Endodermal cell (in vitro differentiated cells): ENCODE data around the gene INO80E. TPM values are rescaled to one million over a fixed set of nuclear protein-coding genes. Genes with fewer than 3 reads are reported as not detected.
A peak's percentile ranks its signal among the peaks of the same experiment; 100 is the strongest.
"Not testable (repeated sequence)": the region's sequence is repeated elsewhere in the genome, so short reads cannot be mapped to it uniquely, and the experiment has no call there.

ENCODE experiments used
- DNase-seq: peaks from one replicate; pipeline ENCODE4 v3.0.0-alpha.2; 2017
- H3K27ac ChIP-seq: 2 replicates; pipeline ENCODE4 v1.5.1; 2013; ENCODE audit warnings: mild to moderate bottlenecking, low read depth, low read length, moderate library complexity
- H3K27me3 ChIP-seq: 2 replicates; pipeline ENCODE4 v1.6.1; 2013; ENCODE audit warnings: mild to moderate bottlenecking, low read length, moderate library complexity; ENCODE audit not compliant: insufficient read depth, control insufficient read depth, poor library complexity, severe bottlenecking
- H3K36me3 ChIP-seq: 2 replicates; pipeline ENCODE4 v1.7.0; 2013; ENCODE audit warnings: mild to moderate bottlenecking, low read length, moderate library complexity; ENCODE audit not compliant: control insufficient read depth, insufficient read depth
- H3K4me1 ChIP-seq: one replicate; pipeline ENCODE4 v1.7.0; 2013; ENCODE audit warnings: low read length; ENCODE audit not compliant: control insufficient read depth, insufficient read depth
- H3K4me3 ChIP-seq: 2 replicates; pipeline ENCODE4 v1.5.1; 2013; ENCODE audit warnings: mild to moderate bottlenecking, low read length, moderate library complexity
- H3K9ac ChIP-seq: 2 replicates; pipeline ENCODE4 v1.6.1; 2013; ENCODE audit warnings: mild to moderate bottlenecking, low read length, moderate library complexity; ENCODE audit not compliant: poor library complexity, severe bottlenecking; ENCODE audit errors: extremely low read depth
- H3K9me3 ChIP-seq: 2 replicates; pipeline ENCODE4 v1.6.1; 2013; ENCODE audit warnings: mild to moderate bottlenecking, low read length, moderate library complexity; ENCODE audit not compliant: control insufficient read depth
- H3K27ac Mint-ChIP-seq: 2 replicates; pipeline ENCODE4 v1.8.0; 2020; ENCODE audit warnings: mixed read lengths
- H3K27me3 Mint-ChIP-seq: 2 replicates; pipeline ENCODE4 v1.8.0; 2021; ENCODE audit warnings: mild to moderate bottlenecking, mixed read lengths; ENCODE audit not compliant: insufficient read depth
- H3K36me3 Mint-ChIP-seq: 2 replicates; pipeline ENCODE4 v1.8.0; 2020; ENCODE audit warnings: low read depth, mixed read lengths
- H3K4me1 Mint-ChIP-seq: 2 replicates; pipeline ENCODE4 v1.8.0; 2020; ENCODE audit warnings: mixed read lengths
- H3K4me3 Mint-ChIP-seq: 2 replicates; pipeline ENCODE4 v1.8.0; 2020; ENCODE audit warnings: mild to moderate bottlenecking, moderate library complexity, mixed read lengths
- H3K9me3 Mint-ChIP-seq: 2 replicates; pipeline ENCODE4 v1.8.0; 2020; ENCODE audit warnings: mild to moderate bottlenecking, mixed read lengths
- WGBS, 2 experiments: methylation state at CpG; one replicate each; pipeline versions ENCODE4 v1.1.5 to v1.1.7; 2013; ENCODE audit warnings: missing lambda C conversion rate in 2 of 2, mixed read lengths in 1 of 2; ENCODE audit not compliant: insufficient coverage in 1 of 2, insufficient read length in 1 of 2; 5-methylcytosine and 5-hydroxymethylcytosine counted together
- total RNA-seq, 2 donors: library from RNA; stranded (reverse); fragmentation: NEBNext Ultra II Directional in 1 of 2; extraction: Animal tissue kit (Norgen Biotek cat#: 25700) in 1 of 2; gene quantifications; 2 replicates in 1 of 2; 3 replicates in 1 of 2; pipeline ENCODE4 v1.2.1, GENCODE V29; 2021
- TF ChIP-seq, protein P1 (sequence below): fragments of 200-600 bp; sonication (generic); conservative IDR thresholded peaks from 2 replicates; pipeline ENCODE4 v1.5.0; 2021; ENCODE audit warnings: antibody characterized with exemption, mild to moderate bottlenecking

The INO80E gene
- total RNA-seq, 2 donors from 2014 or later: 77.4 to 80.1 TPM

GRCh38 chr16:30033270-30033669 lies 37.2 kb downstream of the INO80E start:
- H3K9me3 Mint-ChIP-seq: no peaks in the 10 kb centered on the region
- H3K27me3 Mint-ChIP-seq: peaks cover 74% of the 10 kb centered on the region
- no peak overlapping the region for H3K27ac Mint-ChIP-seq
- H3K27ac ChIP-seq: no peak overlapping the region
- no peaks in the 10 kb centered on the region for H3K9me3 ChIP-seq
- H3K4me1 Mint-ChIP-seq: peaks cover 2% of the 10 kb centered on the region
- no peak overlapping the region for H3K4me3 Mint-ChIP-seq
- H3K9ac ChIP-seq: no peak overlapping the region
- H3K27me3 ChIP-seq: peaks cover 42% of the 10 kb centered on the region
- no peak for DNase-seq
- no peaks in the 10 kb centered on the region for H3K36me3 Mint-ChIP-seq
- 87 to 93% methylated on average over 5 to 7 of the region's 7 CpGs for WGBS, 2 experiments
- H3K4me1 ChIP-seq: no peaks in the 10 kb centered on the region
- TF ChIP-seq, protein P1, sequence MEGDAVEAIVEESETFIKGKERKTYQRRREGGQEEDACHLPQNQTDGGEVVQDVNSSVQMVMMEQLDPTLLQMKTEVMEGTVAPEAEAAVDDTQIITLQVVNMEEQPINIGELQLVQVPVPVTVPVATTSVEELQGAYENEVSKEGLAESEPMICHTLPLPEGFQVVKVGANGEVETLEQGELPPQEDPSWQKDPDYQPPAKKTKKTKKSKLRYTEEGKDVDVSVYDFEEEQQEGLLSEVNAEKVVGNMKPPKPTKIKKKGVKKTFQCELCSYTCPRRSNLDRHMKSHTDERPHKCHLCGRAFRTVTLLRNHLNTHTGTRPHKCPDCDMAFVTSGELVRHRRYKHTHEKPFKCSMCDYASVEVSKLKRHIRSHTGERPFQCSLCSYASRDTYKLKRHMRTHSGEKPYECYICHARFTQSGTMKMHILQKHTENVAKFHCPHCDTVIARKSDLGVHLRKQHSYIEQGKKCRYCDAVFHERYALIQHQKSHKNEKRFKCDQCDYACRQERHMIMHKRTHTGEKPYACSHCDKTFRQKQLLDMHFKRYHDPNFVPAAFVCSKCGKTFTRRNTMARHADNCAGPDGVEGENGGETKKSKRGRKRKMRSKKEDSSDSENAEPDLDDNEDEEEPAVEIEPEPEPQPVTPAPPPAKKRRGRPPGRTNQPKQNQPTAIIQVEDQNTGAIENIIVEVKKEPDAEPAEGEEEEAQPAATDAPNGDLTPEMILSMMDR: no peak
- H3K36me3 ChIP-seq: no peaks in the 10 kb centered on the region
- no peak overlapping the region for H3K4me3 ChIP-seq

GRCh38 chr16:30040221-30040620 lies 44.2 kb downstream of the INO80E start:
- H3K27me3 Mint-ChIP-seq: peaks cover 29% of the 10 kb centered on the region
- Histone ChIP-seq H3K27me3 (peaks cover 23% of the 10 kb centered on the region), H3K4me1 (no peaks in the 10 kb centered on the region), H3K9me3 (no peaks in the 10 kb centered on the region), H3K4me3 (no peak overlapping the region), H3K27ac (no peak overlapping the region), H3K36me3 (no peaks in the 10 kb centered on the region), H3K9ac (no peak overlapping the region)
- DNase-seq: no peak
- TF ChIP-seq, protein P1: no peak
- H3K4me1 Mint-ChIP-seq: no peaks in the 10 kb centered on the region
- H3K27ac Mint-ChIP-seq: no peak overlapping the region
- H3K9me3 Mint-ChIP-seq: no peaks in the 10 kb centered on the region
- no peak overlapping the region for H3K4me3 Mint-ChIP-seq
- H3K36me3 Mint-ChIP-seq: no peaks in the 10 kb centered on the region
- WGBS, 2 experiments: 61 to 87% methylated on average over 2 to 5 of the region's 5 CpGs

DNA sequence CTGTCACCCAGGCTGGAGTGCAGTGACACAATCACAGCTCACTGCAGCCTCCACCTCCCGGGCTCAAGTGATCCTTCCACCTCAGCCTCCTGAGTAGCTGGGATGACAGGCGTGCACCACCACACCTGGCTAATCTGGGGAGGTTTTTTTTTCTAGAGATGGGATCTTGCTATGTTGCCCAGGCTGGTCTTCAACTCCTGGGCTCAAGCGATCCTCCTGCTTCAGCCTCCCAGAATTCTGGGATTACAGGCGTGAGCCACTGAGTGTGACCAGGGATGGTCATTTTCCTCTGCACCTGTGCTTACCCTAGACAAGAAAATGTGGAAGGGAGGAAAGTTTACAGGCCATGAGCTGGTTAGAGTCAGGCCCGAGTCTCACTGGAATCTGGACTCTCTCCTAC lies 44.6 kb downstream of the INO80E start:
- H3K27ac ChIP-seq, H3K9ac ChIP-seq, H3K4me1 Mint-ChIP-seq, H3K36me3 ChIP-seq, H3K4me1 ChIP-seq, H3K9me3 Mint-ChIP-seq, H3K9me3 ChIP-seq, DNase-seq, H3K4me3 Mint-ChIP-seq, H3K27ac Mint-ChIP-seq, H3K36me3 Mint-ChIP-seq, H3K4me3 ChIP-seq: not testable (repeated sequence)
- 92 to 97% methylated on average over 3 to 5 of the region's 5 CpGs for WGBS, 2 experiments
- H3K27me3 Mint-ChIP-seq: peaks cover 26% of the 10 kb centered on the region
- H3K27me3 ChIP-seq: peaks cover 18% of the 10 kb centered on the region

DNA sequence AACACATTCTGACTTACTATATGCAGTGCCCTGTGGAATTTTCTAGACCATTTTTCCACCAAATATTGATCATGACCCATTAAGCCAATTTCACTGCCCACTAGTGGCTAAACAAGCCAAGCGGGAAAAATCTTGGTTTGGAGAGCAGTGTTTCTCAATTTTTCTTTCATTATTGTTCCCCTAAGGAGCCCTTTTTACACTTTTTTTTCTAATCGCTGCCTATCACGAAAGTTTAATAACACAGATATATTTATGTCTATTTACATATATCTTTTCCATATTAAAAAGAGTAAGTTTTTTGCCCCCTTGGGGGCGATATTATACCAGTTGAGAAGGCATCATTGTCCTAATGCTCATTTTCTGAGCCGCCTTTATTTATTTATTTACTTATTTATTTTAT lies 45.8 kb downstream of the INO80E start:
- no peaks in the 10 kb centered on the region for H3K4me1 Mint-ChIP-seq
- Histone ChIP-seq H3K27me3 (peaks cover 8% of the 10 kb centered on the region), H3K9ac (no peak overlapping the region), H3K4me1 (no peaks in the 10 kb centered on the region), H3K27ac (no peak overlapping the region), H3K4me3 (no peak overlapping the region), H3K9me3 (no peaks in the 10 kb centered on the region), H3K36me3 (no peaks in the 10 kb centered on the region)
- H3K9me3 Mint-ChIP-seq: no peaks in the 10 kb centered on the region
- H3K27ac Mint-ChIP-seq: no peak overlapping the region
- H3K36me3 Mint-ChIP-seq: no peaks in the 10 kb centered on the region
- TF ChIP-seq, protein P1: peak; percentile 72
- peaks cover 18% of the 10 kb centered on the region for H3K27me3 Mint-ChIP-seq
- H3K4me3 Mint-ChIP-seq: no peak overlapping the region
- DNase-seq: no peak
- WGBS, 2 experiments: 43 to 60% methylated on average over 1 of the region's 5 CpGs
